ENCODE measurements around the gene EPB41L4A.

The EPB41L4A gene

GRCh38 chr5:112165399-112165798 lies 253.7 kb downstream of the EPB41L4A start:
- peaks cover 31% of the 10 kb centered on the region for H3K79me2 ChIP-seq (ENCODE audit: low read length)
- peaks cover 14% of the 10 kb centered on the region for H3K36me3 ChIP-seq (replicated peaks; ENCODE audit: insufficient read depth, low read length)
- no peak overlapping the region for H3K4me3 ChIP-seq (ENCODE audit: low read length)
- no peaks in the 10 kb centered on the region for H3K9me2 ChIP-seq (replicated peaks; ENCODE audit: insufficient read depth, low read length)
- H3K9me3 ChIP-seq (replicated peaks; ENCODE audit: insufficient read depth, low read length) = no peaks in the 10 kb centered on the region
- DNase-seq = no peak
- peaks cover 35% of the 10 kb centered on the region for H3F3A ChIP-seq (ENCODE audit: insufficient read depth, low read length)
- no peaks in the 10 kb centered on the region for H4K20me1 ChIP-seq (ENCODE audit: insufficient read depth, low read length)
- H3K4me1 ChIP-seq (ENCODE audit: low read length) = peaks cover 8% of the 10 kb centered on the region; the same call in 1 of the 2 replicates
- no peak overlapping the region for H3K4me2 ChIP-seq (ENCODE audit: low read depth, low read length)
- TF ChIP-seq CTCF (IDR thresholded peaks at IDR 0.05; ENCODE audit: low read length) = no peak
- TF ChIP-seq EZH2 (optimal IDR thresholded peaks at IDR 0.05; ENCODE audit: low read depth, low read length) = no peak
- no peak for TF ChIP-seq EZH2phosphoT487 (IDR thresholded peaks at IDR 0.05; ENCODE audit: low read length)
- no peaks in the 10 kb centered on the region for H3K27me3 ChIP-seq (replicated peaks; ENCODE audit: insufficient read depth, low read length)
- H2AFZ ChIP-seq (ENCODE audit: low read length) = no peak overlapping the region
- no peak overlapping the region for H3K27ac ChIP-seq (ENCODE audit: low read length)
- no peak overlapping the region for H3K9ac ChIP-seq (ENCODE audit: low read length)

GRCh38 chr5:112163435-112163834 lies 255.6 kb downstream of the EPB41L4A start:
- H3K27ac ChIP-seq (ENCODE audit: low read length) = no peak overlapping the region
- H3K4me1 ChIP-seq (ENCODE audit: low read length) = peaks cover 8% of the 10 kb centered on the region; the same call in 1 of the 2 replicates
- no peaks in the 10 kb centered on the region for H3K9me2 ChIP-seq (replicated peaks; ENCODE audit: insufficient read depth, low read length)
- H3K4me3 ChIP-seq (ENCODE audit: low read length) = no peak overlapping the region
- no peak for DNase-seq
- no peak overlapping the region for H3K4me2 ChIP-seq (ENCODE audit: low read depth, low read length)
- no peaks in the 10 kb centered on the region for H3K27me3 ChIP-seq (replicated peaks; ENCODE audit: insufficient read depth, low read length)
- peaks cover 31% of the 10 kb centered on the region for H3K79me2 ChIP-seq (ENCODE audit: low read length)
- H2AFZ ChIP-seq (ENCODE audit: low read length) = no peak overlapping the region
- no peaks in the 10 kb centered on the region for H4K20me1 ChIP-seq (ENCODE audit: insufficient read depth, low read length)
- H3K36me3 ChIP-seq (replicated peaks; ENCODE audit: insufficient read depth, low read length) = peaks cover 14% of the 10 kb centered on the region
- H3F3A ChIP-seq (ENCODE audit: insufficient read depth, low read length) = peaks cover 33% of the 10 kb centered on the region
- no peak for TF ChIP-seq EZH2 (optimal IDR thresholded peaks at IDR 0.05; ENCODE audit: low read depth, low read length)
- TF ChIP-seq EZH2phosphoT487 (IDR thresholded peaks at IDR 0.05; ENCODE audit: low read length) = no peak
- no peak for TF ChIP-seq CTCF (IDR thresholded peaks at IDR 0.05; ENCODE audit: low read length)
- H3K9me3 ChIP-seq (replicated peaks; ENCODE audit: insufficient read depth, low read length) = no peaks in the 10 kb centered on the region
- H3K9ac ChIP-seq (ENCODE audit: low read length) = no peak overlapping the region

- DNase-seq = no peak
- peak overlapping the region; percentile 93 for H3K4me2 ChIP-seq (ENCODE audit: low read depth, low read length)
- H3K4me1 ChIP-seq (ENCODE audit: low read length) = peaks cover 8% of the 10 kb centered on the region; the same call in 1 of the 2 replicates
- H3K27ac ChIP-seq (ENCODE audit: low read length) = no peak overlapping the region; the same call in 1 of the 2 replicates
- H3K79me2 ChIP-seq (ENCODE audit: low read length) = peaks cover 31% of the 10 kb centered on the region
- no peaks in the 10 kb centered on the region for H3K27me3 ChIP-seq (replicated peaks; ENCODE audit: insufficient read depth, low read length)
- no peaks in the 10 kb centered on the region for H3K9me2 ChIP-seq (replicated peaks; ENCODE audit: insufficient read depth, low read length)
- H4K20me1 ChIP-seq (ENCODE audit: insufficient read depth, low read length) = no peaks in the 10 kb centered on the region
- no peak for TF ChIP-seq EZH2phosphoT487 (IDR thresholded peaks at IDR 0.05; ENCODE audit: low read length)
- TF ChIP-seq EZH2 (optimal IDR thresholded peaks at IDR 0.05; ENCODE audit: low read depth, low read length) = no peak
- no peak for TF ChIP-seq CTCF (IDR thresholded peaks at IDR 0.05; ENCODE audit: low read length)
- no peaks in the 10 kb centered on the region for H3K9me3 ChIP-seq (replicated peaks; ENCODE audit: insufficient read depth, low read length)
- H3K4me3 ChIP-seq (ENCODE audit: low read length) = peak overlapping the region; percentile 97
- H3F3A ChIP-seq (ENCODE audit: insufficient read depth, low read length) = peaks cover 26% of the 10 kb centered on the region
- H3K36me3 ChIP-seq (replicated peaks; ENCODE audit: insufficient read depth, low read length) = peaks cover 14% of the 10 kb centered on the region
- peak overlapping the region; percentile 90 for H3K9ac ChIP-seq (ENCODE audit: low read length)
- peak overlapping the region; percentile 43; the same call in 1 of the 2 replicates for H2AFZ ChIP-seq (ENCODE audit: low read length)
Measured at GRCh38 chr5:112161392-112161748, 257.7 kb downstream of the EPB41L4A start.
